ENCODE results near the gene BMPR1A. TPM values are rescaled to one million over a fixed set of nuclear protein-coding genes. Genes with fewer than 3 reads are reported as not detected.

Gene BMPR1A
- total and polyA plus RNA-seq, 2 of the 13 experiments (the other 11 are each of a cell fraction or from before 2014, with no cell fraction given) = 17.8 to 44.2 TPM

DNA sequence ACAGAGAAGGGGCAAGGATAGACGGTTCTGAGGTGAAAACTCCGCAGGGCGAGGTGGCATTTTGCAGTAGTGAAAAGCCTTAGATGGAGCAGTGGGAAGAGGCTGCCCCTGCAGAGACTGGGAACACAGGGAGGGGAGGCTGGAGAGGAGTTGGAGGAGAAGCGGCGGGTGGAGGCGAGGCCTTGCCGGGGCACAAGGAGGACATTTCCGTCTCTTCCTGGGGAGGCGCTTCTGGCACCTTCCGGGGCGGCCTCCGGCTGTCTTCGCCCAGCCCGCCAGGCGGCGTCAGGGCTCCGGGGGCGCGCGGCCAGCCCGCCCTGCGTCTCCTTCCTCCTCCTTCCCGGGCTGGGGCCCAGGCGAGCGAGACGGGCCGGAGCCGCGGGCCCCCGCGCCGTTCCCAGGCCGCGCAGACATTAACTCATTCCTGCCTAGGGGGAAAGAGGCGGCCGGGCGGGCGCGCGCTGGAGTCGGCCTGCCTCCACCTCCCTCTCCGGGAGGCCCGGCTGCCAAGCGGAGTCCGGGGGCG lies 45.4 kb upstream of the BMPR1A start (continued):
- TF ChIP-seq, protein P1, sequence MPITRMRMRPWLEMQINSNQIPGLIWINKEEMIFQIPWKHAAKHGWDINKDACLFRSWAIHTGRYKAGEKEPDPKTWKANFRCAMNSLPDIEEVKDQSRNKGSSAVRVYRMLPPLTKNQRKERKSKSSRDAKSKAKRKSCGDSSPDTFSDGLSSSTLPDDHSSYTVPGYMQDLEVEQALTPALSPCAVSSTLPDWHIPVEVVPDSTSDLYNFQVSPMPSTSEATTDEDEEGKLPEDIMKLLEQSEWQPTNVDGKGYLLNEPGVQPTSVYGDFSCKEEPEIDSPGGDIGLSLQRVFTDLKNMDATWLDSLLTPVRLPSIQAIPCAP (CRISPR knock-in tag; IDR thresholded peaks at IDR 0.05; ENCODE audit: low read depth) = no peak
- TF ChIP-seq NFATC3 (CRISPR knock-in tag; IDR thresholded peaks at IDR 0.05) (no peak), DNMT1 (CRISPR knock-in tag; IDR thresholded peaks at IDR 0.05) (no peak), CBFB (CRISPR knock-in tag; IDR thresholded peaks at IDR 0.05) (0 out of 2 replicates have a peak, but pooled peaks have one; percentile 22), STAG1 (CRISPR knock-in tag; IDR thresholded peaks at IDR 0.05) (peak; percentile 84), ZNF12 (CRISPR knock-in tag; IDR thresholded peaks at IDR 0.05) (0 out of 2 replicates have a peak, but pooled peaks have one; percentile 26), SOX5 (CRISPR knock-in tag; IDR thresholded peaks at IDR 0.05; ENCODE audit: borderline replicate concordance) (no peak), RXRA (CRISPR knock-in tag; IDR thresholded peaks at IDR 0.05) (peak; percentile 52), YEATS2 (CRISPR knock-in tag; IDR thresholded peaks at IDR 0.05; ENCODE audit: borderline replicate concordance) (peak; percentile 72), CREB1 (IDR thresholded peaks at IDR 0.05) (no peak), CREB1 (CRISPR knock-in tag; IDR thresholded peaks at IDR 0.05) (no peak), MXD4 (CRISPR knock-in tag; IDR thresholded peaks at IDR 0.05) (0 out of 2 replicates have a peak, but pooled peaks have one; percentile 37), PLRG1 (conservative IDR thresholded peaks at IDR 0.05) (no peak), HDAC6 (IDR thresholded peaks at IDR 0.05; ENCODE audit: low read depth, low read length) (no peak), ARHGAP35 (CRISPR knock-in tag; IDR thresholded peaks at IDR 0.05; ENCODE audit: borderline replicate concordance) (peak; percentile 73; the same call in 1 of the 2 replicates), MTF2 (CRISPR knock-in tag; IDR thresholded peaks at IDR 0.05; ENCODE audit: borderline replicate concordance) (no peak), BORCS8-MEF2B (CRISPR knock-in tag; IDR thresholded peaks at IDR 0.05) (peak; percentile 53; the same call in 1 of the 2 replicates), KLF16 (CRISPR knock-in tag; IDR thresholded peaks at IDR 0.05) (peak in 1 of 2 experiments; percentile 32; a peak in 1 of 4 replicates), TOE1 (CRISPR knock-in tag; IDR thresholded peaks at IDR 0.05) (no peak), MATR3 (CRISPR knock-in tag; IDR thresholded peaks at IDR 0.05) (no peak), PRPF4 (IDR thresholded peaks at IDR 0.05; ENCODE audit: low read depth, low read length, poor library complexity, severe bottlenecking) (no peak)
- TF ChIP-seq, protein P2, sequence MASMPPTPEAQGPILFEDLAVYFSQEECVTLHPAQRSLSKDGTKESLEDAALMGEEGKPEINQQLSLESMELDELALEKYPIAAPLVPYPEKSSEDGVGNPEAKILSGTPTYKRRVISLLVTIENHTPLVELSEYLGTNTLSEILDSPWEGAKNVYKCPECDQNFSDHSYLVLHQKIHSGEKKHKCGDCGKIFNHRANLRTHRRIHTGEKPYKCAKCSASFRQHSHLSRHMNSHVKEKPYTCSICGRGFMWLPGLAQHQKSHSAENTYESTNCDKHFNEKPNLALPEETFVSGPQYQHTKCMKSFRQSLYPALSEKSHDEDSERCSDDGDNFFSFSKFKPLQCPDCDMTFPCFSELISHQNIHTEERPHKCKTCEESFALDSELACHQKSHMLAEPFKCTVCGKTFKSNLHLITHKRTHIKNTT (CRISPR knock-in tag; IDR thresholded peaks at IDR 0.05) = no peak
- TF ChIP-seq, protein P3, sequence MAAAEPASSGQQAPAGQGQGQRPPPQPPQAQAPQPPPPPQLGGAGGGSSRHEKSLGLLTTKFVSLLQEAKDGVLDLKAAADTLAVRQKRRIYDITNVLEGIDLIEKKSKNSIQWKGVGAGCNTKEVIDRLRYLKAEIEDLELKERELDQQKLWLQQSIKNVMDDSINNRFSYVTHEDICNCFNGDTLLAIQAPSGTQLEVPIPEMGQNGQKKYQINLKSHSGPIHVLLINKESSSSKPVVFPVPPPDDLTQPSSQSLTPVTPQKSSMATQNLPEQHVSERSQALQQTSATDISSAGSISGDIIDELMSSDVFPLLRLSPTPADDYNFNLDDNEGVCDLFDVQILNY (CRISPR knock-in tag; conservative IDR thresholded peaks at IDR 0.05) = no peak
- TF ChIP-seq, protein P4, sequence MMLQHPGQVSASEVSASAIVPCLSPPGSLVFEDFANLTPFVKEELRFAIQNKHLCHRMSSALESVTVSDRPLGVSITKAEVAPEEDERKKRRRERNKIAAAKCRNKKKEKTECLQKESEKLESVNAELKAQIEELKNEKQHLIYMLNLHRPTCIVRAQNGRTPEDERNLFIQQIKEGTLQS (CRISPR knock-in tag; IDR thresholded peaks at IDR 0.05) = no peak
- TF ChIP-seq, protein P5, sequence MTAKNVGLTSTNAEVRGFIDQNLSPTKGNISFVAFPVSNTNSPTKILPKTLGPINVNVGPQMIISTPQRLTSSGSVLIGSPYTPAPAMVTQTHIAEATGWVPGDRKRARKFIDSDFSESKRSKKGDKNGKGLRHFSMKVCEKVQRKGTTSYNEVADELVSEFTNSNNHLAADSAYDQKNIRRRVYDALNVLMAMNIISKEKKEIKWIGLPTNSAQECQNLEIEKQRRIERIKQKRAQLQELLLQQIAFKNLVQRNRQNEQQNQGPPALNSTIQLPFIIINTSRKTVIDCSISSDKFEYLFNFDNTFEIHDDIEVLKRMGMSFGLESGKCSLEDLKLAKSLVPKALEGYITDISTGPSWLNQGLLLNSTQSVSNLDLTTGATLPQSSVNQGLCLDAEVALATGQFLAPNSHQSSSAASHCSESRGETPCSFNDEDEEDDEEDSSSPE (CRISPR knock-in tag; IDR thresholded peaks at IDR 0.05) = peak; percentile 79; the same call in 1 of the 2 replicates
- TF ChIP-seq, protein P6, sequence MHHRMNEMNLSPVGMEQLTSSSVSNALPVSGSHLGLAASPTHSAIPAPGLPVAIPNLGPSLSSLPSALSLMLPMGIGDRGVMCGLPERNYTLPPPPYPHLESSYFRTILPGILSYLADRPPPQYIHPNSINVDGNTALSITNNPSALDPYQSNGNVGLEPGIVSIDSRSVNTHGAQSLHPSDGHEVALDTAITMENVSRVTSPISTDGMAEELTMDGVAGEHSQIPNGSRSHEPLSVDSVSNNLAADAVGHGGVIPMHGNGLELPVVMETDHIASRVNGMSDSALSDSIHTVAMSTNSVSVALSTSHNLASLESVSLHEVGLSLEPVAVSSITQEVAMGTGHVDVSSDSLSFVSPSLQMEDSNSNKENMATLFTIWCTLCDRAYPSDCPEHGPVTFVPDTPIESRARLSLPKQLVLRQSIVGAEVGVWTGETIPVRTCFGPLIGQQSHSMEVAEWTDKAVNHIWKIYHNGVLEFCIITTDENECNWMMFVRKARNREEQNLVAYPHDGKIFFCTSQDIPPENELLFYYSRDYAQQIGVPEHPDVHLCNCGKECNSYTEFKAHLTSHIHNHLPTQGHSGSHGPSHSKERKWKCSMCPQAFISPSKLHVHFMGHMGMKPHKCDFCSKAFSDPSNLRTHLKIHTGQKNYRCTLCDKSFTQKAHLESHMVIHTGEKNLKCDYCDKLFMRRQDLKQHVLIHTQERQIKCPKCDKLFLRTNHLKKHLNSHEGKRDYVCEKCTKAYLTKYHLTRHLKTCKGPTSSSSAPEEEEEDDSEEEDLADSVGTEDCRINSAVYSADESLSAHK (CRISPR knock-in tag; IDR thresholded peaks at IDR 0.05; ENCODE audit: borderline replicate concordance) = no peak

Measured in HepG2 (cell line).